ENCODE measurements around the gene ATP6AP1.
"Not testable (repeated sequence)": the region's sequence is repeated elsewhere in the genome, so short reads cannot be mapped to it uniquely, and the experiment has no call there.

The ATP6AP1 gene

GRCh38 chrX:154382483-154383069 is 45.9 kb upstream of the ATP6AP1 start:
- no peak for DNase-seq (ENCODE audit: extremely low spot score)
- TF ChIP-seq FOXM1 (IDR thresholded peaks at IDR 0.05; ENCODE audit: borderline replicate concordance) = no peak
- no peak for TF ChIP-seq FOXK2 (IDR thresholded peaks at IDR 0.05)
- no peak for TF ChIP-seq ZNF384 (IDR thresholded peaks at IDR 0.05)
- ChIA-PET POLR2A (interaction anchor here (0.8 to 1.4 kb wide), 2 partner anchors 9 to 27 kb away, joined by 3 read pairs; partner anchors contain the start of gene DNASE1L1), CTCF (interaction anchor here (1.1 to 1.8 kb wide), 3 partner anchors 9 to 10 kb away, joined by 3 to 20 read pairs (median 4); partner anchors contain the start of gene FLNA)

- DNase-seq (ENCODE audit: extremely low spot score) = no peak
- TF ChIP-seq L3MBTL2 (conservative IDR thresholded peaks at IDR 0.05) (no peak), SP1 (IDR thresholded peaks at IDR 0.05) (no peak), PKNOX1 (IDR thresholded peaks at IDR 0.05) (no peak), SUZ12 (IDR thresholded peaks at IDR 0.05) (no peak), ZNF384 (IDR thresholded peaks at IDR 0.05) (no peak), ARNT (IDR thresholded peaks at IDR 0.05) (no peak), LEF1 (IDR thresholded peaks at IDR 0.05; ENCODE audit: borderline replicate concordance) (no peak), HDGF (IDR thresholded peaks at IDR 0.05; ENCODE audit: borderline replicate concordance) (no peak), CTBP1 (IDR thresholded peaks at IDR 0.05; ENCODE audit: borderline replicate concordance) (no peak), NFRKB (IDR thresholded peaks at IDR 0.05) (no peak), BHLHE40 (IDR thresholded peaks at IDR 0.05; ENCODE audit: borderline replicate concordance) (no peak), TARDBP (IDR thresholded peaks at IDR 0.05) (no peak)
- ChIA-PET POLR2A (interaction anchor here (0.7 to 1.4 kb wide), 5 partner anchors 8 to 58 kb away, joined by 3 to 10 read pairs (median 3); partner anchors contain the start of genes DNASE1L1 and FLNA), CTCF (interaction anchor here (0.6 to 1.8 kb wide), 3 partner anchors 10 to 143 kb away, joined by 3 to 20 read pairs (median 3); partner anchors contain the start of gene FLNA)
Observed at GRCh38 chrX:154383359-154384283, 44.9 kb upstream of the ATP6AP1 start.

GRCh38 chrX:154384284-154384892 is 44.1 kb upstream of the ATP6AP1 start:
- DNase-seq (ENCODE audit: extremely low spot score) = no peak
- POLR2A ChIA-PET = interaction anchor here (0.7 to 1.3 kb wide), 3 partner anchors 11 to 59 kb away, joined by 3 to 10 read pairs (median 3); partner anchors contain the start of gene FLNA
- TF ChIP-seq CTBP1 (IDR thresholded peaks at IDR 0.05; ENCODE audit: borderline replicate concordance) (no peak), BHLHE40 (IDR thresholded peaks at IDR 0.05; ENCODE audit: borderline replicate concordance) (no peak), LEF1 (IDR thresholded peaks at IDR 0.05; ENCODE audit: borderline replicate concordance) (no peak), HDGF (IDR thresholded peaks at IDR 0.05; ENCODE audit: borderline replicate concordance) (no peak), PKNOX1 (IDR thresholded peaks at IDR 0.05) (no peak), ARNT (IDR thresholded peaks at IDR 0.05) (no peak)
- CTCF ChIA-PET = interaction anchor here (0.8 to 1.8 kb wide), 2 partner anchors 11 to 14 kb away, joined by 3 to 20 read pairs; partner anchors contain the start of gene FLNA

GRCh38 chrX:154388094-154388493 is 40.4 kb upstream of the ATP6AP1 start:
- CTCF ChIA-PET, POLR2A ChIA-PET: not testable (repeated sequence)

GRCh38 chrX:154388649-154389048 is 39.8 kb upstream of the ATP6AP1 start:
- POLR2A ChIA-PET; CTCF ChIA-PET; DNase-seq (ENCODE audit: extremely low spot score): not testable (repeated sequence)

More at GRCh38 chrX:154388094-154388493, 40.4 kb upstream of the ATP6AP1 start:
- DNase-seq (ENCODE audit: extremely low spot score) = not testable (repeated sequence)

- POLR2A ChIA-PET; CTCF ChIA-PET; DNase-seq (ENCODE audit: extremely low spot score): not testable (repeated sequence)
Observed at GRCh38 chrX:154389812-154390747, 38.4 kb upstream of the ATP6AP1 start.

- DNase-seq (ENCODE audit: extremely low spot score); CTCF ChIA-PET; POLR2A ChIA-PET: not testable (repeated sequence)
Observed at GRCh38 chrX:154396363-154396762, 32.1 kb upstream of the ATP6AP1 start.

Data from HEK293T (cell line).